Endothelial cell of umbilical vein (primary cell): Measurements from ENCODE around the gene KLRF2. TPM values are rescaled to one million over a fixed set of nuclear protein-coding genes. Genes with fewer than 3 reads are reported as not detected.

Experiments used
- BruUV-seq: library from RNA; stranded (reverse); fragments of 400-500 nt; replicated peaks from 2 replicates; lab custom pipeline; 2021; lab: Mats Ljungman, UMichigan
- CTCF ChIA-PET: fragments of 300-600, 350-600 bp; sonication (Branson Sonifier 250); formaldehyde crosslinking; loops from one replicate; lab custom pipeline; 2021; ENCODE audit warnings: antibody characterized with exemption, inconsistent platforms; lab: Charles Lee
- POLR2A ChIA-PET: fragments of 300-600, 350-600 bp; sonication (Branson Sonifier 250); formaldehyde crosslinking; loops from one replicate; lab custom pipeline; 2021; ENCODE audit warnings: antibody characterized with exemption, inconsistent platforms; lab: Charles Lee
- DNase-seq: peaks from one replicate; pipeline ENCODE4 v3.0.0-alpha.2; 2011; ENCODE audit warnings: low read depth, low spot score
- FAIRE-seq: peaks from 2 replicates; lab custom pipeline; 2011; peaks lifted over from hg19 to GRCh38; lab: Jason Lieb, UNC
- H2AFZ ChIP-seq: 2 replicates; pipeline ENCODE4 v1.6.0; 2012; ENCODE audit warnings: low read depth, low read length, control low read depth, inconsistent platforms
- H3K27ac ChIP-seq: 2 replicates; pipeline ENCODE4 v1.5.1; 2011; ENCODE audit warnings: low read depth, mild to moderate bottlenecking, control low read depth, low read length, moderate library complexity; ENCODE audit not compliant: insufficient read depth
- H3K27me3 ChIP-seq, 2 experiments: 2 replicates each; pipeline versions ENCODE4 v1.6.0 to v1.6.1; 2011; ENCODE audit warnings: low read length in 2 of 2, mixed read lengths in 1 of 2; ENCODE audit not compliant: control insufficient read depth in 2 of 2, insufficient read depth in 2 of 2
- H3K36me3 ChIP-seq, 2 experiments: 2 replicates in 1 of 2; 3 replicates in 1 of 2; pipeline ENCODE4 v1.5.1; 2011; ENCODE audit warnings: low read length in 2 of 2, mild to moderate bottlenecking in 1 of 2, moderate library complexity in 1 of 2; ENCODE audit not compliant: control insufficient read depth in 2 of 2, insufficient read depth in 2 of 2; ENCODE audit errors: extremely low read depth in 1 of 2
- H3K4me1 ChIP-seq: 3 replicates; pipeline ENCODE4 v1.5.1; 2011; ENCODE audit warnings: mild to moderate bottlenecking, low read length; ENCODE audit not compliant: control insufficient read depth, insufficient read depth; ENCODE audit errors: extremely low read depth
- H3K4me2 ChIP-seq: 2 replicates; pipeline ENCODE4 v1.6.1; 2011; ENCODE audit warnings: low read length, control low read depth, mixed read lengths; ENCODE audit not compliant: insufficient read depth
- H3K4me3 ChIP-seq, 3 experiments: fragments of 200-600 bp in 1 of 3; sonication (generic), shearing (Covaris generic) in 1 of 3; replicated peaks in 1 of 3; 2 replicates each; pipeline ENCODE4 v1.5.1; 2011 to 2016; ENCODE audit warnings: control low read depth in 3 of 3, low read length in 3 of 3, mild to moderate bottlenecking in 2 of 3, inconsistent platforms in 1 of 3, low read depth in 1 of 3, moderate library complexity in 1 of 3; ENCODE audit not compliant: insufficient read depth in 1 of 3
- H3K79me2 ChIP-seq: 2 replicates; pipeline ENCODE4 v1.6.0; 2012; ENCODE audit warnings: low read length, inconsistent platforms; ENCODE audit not compliant: control insufficient read depth, insufficient read depth
- H3K9ac ChIP-seq: replicated peaks from 2 replicates; pipeline ENCODE3; 2011; ENCODE audit warnings: low read length, control low read depth; ENCODE audit not compliant: insufficient read depth; ENCODE audit errors: extremely low read depth
- H3K9me1 ChIP-seq: replicated peaks from 3 replicates; pipeline ENCODE4 v1.6.0; 2011; ENCODE audit warnings: mild to moderate bottlenecking, low read length; ENCODE audit not compliant: control insufficient read depth, insufficient read depth; ENCODE audit errors: extremely low read depth
- H3K9me3 ChIP-seq: replicated peaks from 2 replicates; pipeline ENCODE4 v1.5.1; 2012; ENCODE audit warnings: low read length, inconsistent platforms; ENCODE audit not compliant: control insufficient read depth, insufficient read depth
- H4K20me1 ChIP-seq: replicated peaks from 2 replicates; pipeline ENCODE3; 2011; ENCODE audit warnings: mild to moderate bottlenecking, low read length; ENCODE audit not compliant: control insufficient read depth, insufficient read depth; ENCODE audit errors: extremely low read depth
- EZH2 ChIP-seq: IDR thresholded peaks from 2 replicates; pipeline ENCODE4 v1.6.1; 2012; ENCODE audit warnings: borderline replicate concordance, low read depth, mild to moderate bottlenecking, moderate library complexity, low read length, inconsistent platforms; ENCODE audit not compliant: severe bottlenecking
- FOS ChIP-seq: IDR thresholded peaks from 2 replicates; pipeline ENCODE4 v1.6.1; 2011; ENCODE audit warnings: mild to moderate bottlenecking, low read length, moderate library complexity, borderline replicate concordance; ENCODE audit not compliant: insufficient read depth
- GATA2 ChIP-seq: IDR thresholded peaks from 2 replicates; pipeline ENCODE4 v1.7.0; 2011; ENCODE audit warnings: low read depth, mild to moderate bottlenecking, moderate library complexity, mixed read lengths, low read length; ENCODE audit not compliant: insufficient read length, insufficient read depth
- JUN ChIP-seq: IDR thresholded peaks from 2 replicates; pipeline ENCODE4 v1.6.1; 2011; ENCODE audit warnings: borderline replicate concordance, low read depth; ENCODE audit not compliant: insufficient read length, insufficient read depth
- MYC ChIP-seq: IDR thresholded peaks from one replicate; pipeline ENCODE4 v1.6.1; 2011; ENCODE audit warnings: mild to moderate bottlenecking, low read depth, low read length
- POLR2A ChIP-seq: IDR thresholded peaks from 2 replicates; pipeline ENCODE4 v1.6.1; 2012; ENCODE audit warnings: low read depth, mild to moderate bottlenecking, control low read depth, low read length
- POLR2AphosphoS5 ChIP-seq: IDR thresholded peaks from 2 replicates; pipeline ENCODE4 v1.6.1; 2012; ENCODE audit warnings: low read depth, mild to moderate bottlenecking, control low read depth, low read length, moderate library complexity; ENCODE audit not compliant: insufficient read depth
- dilution Hi-C: fragments of 300-500 bp; cut with MboI; formaldehyde crosslinking; loops from one replicate; pipeline ENCODE4 v1.15.0; 2019; ENCODE audit warnings: low sequenced_read_pairs; ENCODE audit not compliant: extremely low pct_ligation_motif_present
- intact Hi-C: fragments of 100-400 bp; cut with micrococcal nuclease; formaldehyde crosslinking; loops from one replicate; pipeline ENCODE4 v1.10.0; 2022
- polyA plus RNA-seq, 4 experiments: library from polyadenylated mRNA; depleted of rRNA in 3 of 4; stranded (reverse) in 3 of 4; unstranded in 1 of 4; fragments of >200 nt; gene quantifications; 2 replicates each; pipeline versions ENCODE4 v1.2.1 to v1.2.3, GENCODE V29; 2011 to 2012; ENCODE audit warnings: missing spikeins in 1 of 4
- total RNA-seq: library from RNA; stranded (reverse); gene quantifications from 2 replicates; pipeline ENCODE4 v1.2.3, GENCODE V29; 2021
- TF ChIP-seq, protein P1 (sequence below), 2 donors: IDR thresholded peaks; 1 replicate in 1 of 2; 2 replicates in 1 of 2; pipeline ENCODE4 v1.5.1; 2011; ENCODE audit warnings: low read length in 2 of 2, mild to moderate bottlenecking in 2 of 2, moderate library complexity in 2 of 2, control low read depth in 1 of 2, inconsistent platforms in 1 of 2, low read depth in 1 of 2; ENCODE audit not compliant: insufficient read depth in 1 of 2; ENCODE audit errors: extremely low read depth in 1 of 2
- TF ChIP-seq, protein P2 (sequence below): IDR thresholded peaks from 2 replicates; pipeline ENCODE4 v1.6.1; 2011; ENCODE audit not compliant: insufficient read depth, insufficient read length

KLRF2 gene
- total and polyA plus RNA-seq, 2 donors (not counting 3 experiments of a cell fraction or from before 2014, with no cell fraction given), result not detected

DNA sequence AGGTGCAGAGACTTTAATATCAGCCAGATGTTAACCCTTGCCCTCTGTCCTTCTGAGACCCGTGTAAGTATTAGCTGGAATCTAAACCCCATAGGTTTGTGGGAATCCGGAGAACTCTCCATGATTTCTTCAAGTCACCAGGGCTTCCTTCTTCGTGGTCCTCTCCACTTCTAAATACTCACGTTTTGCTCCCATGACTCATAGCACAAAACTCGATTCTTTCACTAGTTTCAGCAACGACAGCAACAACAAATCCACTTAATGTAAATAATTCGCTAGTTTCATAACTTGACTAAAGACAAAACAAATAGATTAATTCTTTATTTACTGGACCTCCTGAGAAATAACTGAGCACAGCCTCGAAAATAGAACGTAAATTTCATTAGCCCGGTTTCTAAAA lies 55.3 kb downstream of the KLRF2 start:
- Histone ChIP-seq H3K4me1 (no peaks in the 10 kb centered on the region), H3K9me3 (no peaks in the 10 kb centered on the region), H3K79me2 (no peaks in the 10 kb centered on the region), H2AFZ (no peak overlapping the region), H3K27me3 (no peaks in the 10 kb centered on the region), H3K9ac (no peak overlapping the region), H3K27ac (no peak overlapping the region), H3K4me3 (no peak overlapping the region), H4K20me1 (no peaks in the 10 kb centered on the region), H3K9me1 (no peaks in the 10 kb centered on the region), H3K4me2 (no peak overlapping the region), H3K36me3 (no peaks in the 10 kb centered on the region)
- DNase-seq (no peak), FAIRE-seq (no peak)
- BruUV-seq, result no TSS peak
- CTCF ChIA-PET, result no interaction called here
- POLR2A ChIA-PET, result no interaction called here
- dilution Hi-C loops, result no loop called here
- TF ChIP-seq EZH2 (no peak), POLR2AphosphoS5 (no peak), FOS (no peak), GATA2 (no peak), POLR2A (no peak), MYC (no peak), JUN (no peak)
- TF ChIP-seq, protein P1, sequence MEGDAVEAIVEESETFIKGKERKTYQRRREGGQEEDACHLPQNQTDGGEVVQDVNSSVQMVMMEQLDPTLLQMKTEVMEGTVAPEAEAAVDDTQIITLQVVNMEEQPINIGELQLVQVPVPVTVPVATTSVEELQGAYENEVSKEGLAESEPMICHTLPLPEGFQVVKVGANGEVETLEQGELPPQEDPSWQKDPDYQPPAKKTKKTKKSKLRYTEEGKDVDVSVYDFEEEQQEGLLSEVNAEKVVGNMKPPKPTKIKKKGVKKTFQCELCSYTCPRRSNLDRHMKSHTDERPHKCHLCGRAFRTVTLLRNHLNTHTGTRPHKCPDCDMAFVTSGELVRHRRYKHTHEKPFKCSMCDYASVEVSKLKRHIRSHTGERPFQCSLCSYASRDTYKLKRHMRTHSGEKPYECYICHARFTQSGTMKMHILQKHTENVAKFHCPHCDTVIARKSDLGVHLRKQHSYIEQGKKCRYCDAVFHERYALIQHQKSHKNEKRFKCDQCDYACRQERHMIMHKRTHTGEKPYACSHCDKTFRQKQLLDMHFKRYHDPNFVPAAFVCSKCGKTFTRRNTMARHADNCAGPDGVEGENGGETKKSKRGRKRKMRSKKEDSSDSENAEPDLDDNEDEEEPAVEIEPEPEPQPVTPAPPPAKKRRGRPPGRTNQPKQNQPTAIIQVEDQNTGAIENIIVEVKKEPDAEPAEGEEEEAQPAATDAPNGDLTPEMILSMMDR (IDR thresholded peaks at IDR 0.05; ENCODE audit: extremely low read depth in 1 of 2, insufficient read depth in 1 of 2, low read depth in 1 of 2, low read length in 2 of 2), result no peak
- TF ChIP-seq, protein P2, sequence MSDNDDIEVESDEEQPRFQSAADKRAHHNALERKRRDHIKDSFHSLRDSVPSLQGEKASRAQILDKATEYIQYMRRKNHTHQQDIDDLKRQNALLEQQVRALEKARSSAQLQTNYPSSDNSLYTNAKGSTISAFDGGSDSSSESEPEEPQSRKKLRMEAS, result no peak
- intact Hi-C loops, result no loop called here
